Measurements from ENCODE around the gene AK2.

AK2 gene

DNA sequence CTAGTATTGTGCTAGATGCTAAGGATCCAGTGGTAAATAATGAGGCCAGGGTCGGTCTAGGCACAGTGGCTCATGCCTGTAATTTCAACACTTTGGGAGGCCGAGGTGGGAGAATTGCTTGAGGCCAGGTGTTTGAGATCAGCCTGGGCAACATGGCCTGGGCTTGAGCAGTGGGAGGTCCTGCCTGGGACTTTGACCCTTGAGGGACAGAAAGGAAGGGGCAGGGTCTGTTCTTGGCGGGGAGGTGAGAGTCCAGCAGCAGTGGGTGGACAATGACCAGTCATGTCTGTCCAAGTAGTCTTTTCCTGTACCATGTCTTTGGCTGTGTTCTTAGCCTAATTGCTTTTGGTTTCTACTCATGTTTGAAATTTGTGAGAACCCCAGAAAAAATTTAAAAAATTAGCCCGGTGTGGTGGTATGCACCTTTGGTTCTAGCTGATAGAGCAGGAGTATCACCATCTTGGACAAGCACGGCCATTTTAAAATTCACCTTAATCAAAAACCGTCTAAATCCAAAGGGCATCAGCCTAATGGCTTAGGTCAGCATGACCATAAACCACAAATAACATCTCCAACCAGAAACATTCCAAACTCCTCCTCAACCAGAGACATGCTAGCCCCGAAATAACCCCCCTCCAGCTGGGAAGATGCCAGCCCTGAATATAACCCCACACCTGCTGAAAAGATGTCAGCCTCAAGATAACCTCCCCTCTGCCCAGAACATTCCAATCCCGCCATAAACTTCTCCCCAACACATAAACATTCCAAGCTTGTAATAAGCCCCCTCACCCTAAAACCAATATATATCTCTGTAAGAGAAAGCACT lies 6.8 kb upstream of the AK2 start:
- no peak for DNase-seq
- Histone ChIP-seq H3K4me2 (ENCODE audit: low read depth, low read length) (no peak overlapping the region), H3K36me3 (replicated peaks; ENCODE audit: insufficient read depth, low read length) (no peaks in the 10 kb centered on the region), H4K20me1 (ENCODE audit: insufficient read depth, low read length) (no peaks in the 10 kb centered on the region), H3K27ac (ENCODE audit: low read length) (no peak overlapping the region), H3K27me3 (replicated peaks; ENCODE audit: insufficient read depth, low read length) (no peaks in the 10 kb centered on the region), H2AFZ (ENCODE audit: low read length) (no peak overlapping the region), H3K79me2 (ENCODE audit: low read length) (no peaks in the 10 kb centered on the region), H3K9me2 (replicated peaks; ENCODE audit: insufficient read depth, low read length) (no peaks in the 10 kb centered on the region), H3K4me3 (ENCODE audit: low read length) (no peak overlapping the region), H3K9me3 (replicated peaks; ENCODE audit: insufficient read depth, low read length) (no peaks in the 10 kb centered on the region), H3K4me1 (ENCODE audit: low read length) (no peaks in the 10 kb centered on the region), H3F3A (ENCODE audit: insufficient read depth, low read length) (no peaks in the 10 kb centered on the region), H3K9ac (ENCODE audit: low read length) (no peak overlapping the region)
- TF ChIP-seq EZH2phosphoT487 (IDR thresholded peaks at IDR 0.05; ENCODE audit: low read length) = no peak
- TF ChIP-seq CTCF (IDR thresholded peaks at IDR 0.05; ENCODE audit: low read length) = no peak
- TF ChIP-seq EZH2 (optimal IDR thresholded peaks at IDR 0.05; ENCODE audit: low read depth, low read length) = no peak

GRCh38 chr1:33042831-33043230 lies 6.1 kb upstream of the AK2 start:
- TF ChIP-seq CTCF (IDR thresholded peaks at IDR 0.05; ENCODE audit: low read length) (no peak), EZH2 (optimal IDR thresholded peaks at IDR 0.05; ENCODE audit: low read depth, low read length) (no peak), EZH2phosphoT487 (IDR thresholded peaks at IDR 0.05; ENCODE audit: low read length) (no peak)
- Histone ChIP-seq H3K4me3 (ENCODE audit: low read length) (no peak overlapping the region), H3K4me1 (ENCODE audit: low read length) (no peaks in the 10 kb centered on the region), H3K9ac (ENCODE audit: low read length) (no peak overlapping the region), H3K79me2 (ENCODE audit: low read length) (no peaks in the 10 kb centered on the region), H3K9me3 (replicated peaks; ENCODE audit: insufficient read depth, low read length) (no peaks in the 10 kb centered on the region), H3K4me2 (ENCODE audit: low read depth, low read length) (no peak overlapping the region), H3F3A (ENCODE audit: insufficient read depth, low read length) (no peaks in the 10 kb centered on the region), H4K20me1 (ENCODE audit: insufficient read depth, low read length) (no peaks in the 10 kb centered on the region), H3K36me3 (replicated peaks; ENCODE audit: insufficient read depth, low read length) (no peaks in the 10 kb centered on the region), H3K27me3 (replicated peaks; ENCODE audit: insufficient read depth, low read length) (no peaks in the 10 kb centered on the region), H3K27ac (ENCODE audit: low read length) (no peak overlapping the region), H3K9me2 (replicated peaks; ENCODE audit: insufficient read depth, low read length) (no peaks in the 10 kb centered on the region), H2AFZ (ENCODE audit: low read length) (no peak overlapping the region)
- no peak for DNase-seq

DNA sequence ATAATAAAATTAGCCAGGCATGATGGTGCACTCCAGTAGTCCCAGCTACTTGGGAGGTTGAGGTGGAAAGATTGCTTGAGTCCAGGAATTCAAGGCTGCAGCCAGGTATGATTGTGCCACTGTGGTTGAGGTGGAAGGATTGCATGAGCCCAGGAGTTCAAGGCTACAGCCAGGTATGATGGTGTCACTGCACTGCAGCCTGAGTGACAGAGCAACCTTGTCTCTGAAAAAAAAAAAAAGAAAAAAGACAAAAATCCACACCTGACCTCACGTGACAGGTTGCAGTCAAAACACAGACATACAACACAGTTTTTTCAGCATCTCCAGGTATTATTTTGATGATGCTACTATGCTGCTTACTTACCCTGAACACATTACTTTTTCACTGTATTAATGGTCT lies 4.3 kb upstream of the AK2 start:
- no peaks in the 10 kb centered on the region for H3K36me3 ChIP-seq (replicated peaks; ENCODE audit: insufficient read depth, low read length)
- H3K9me3 ChIP-seq (replicated peaks; ENCODE audit: insufficient read depth, low read length) = no peaks in the 10 kb centered on the region
- H3K9ac ChIP-seq (ENCODE audit: low read length) = no peak overlapping the region
- TF ChIP-seq EZH2phosphoT487 (IDR thresholded peaks at IDR 0.05; ENCODE audit: low read length) (no peak), CTCF (IDR thresholded peaks at IDR 0.05; ENCODE audit: low read length) (no peak), EZH2 (optimal IDR thresholded peaks at IDR 0.05; ENCODE audit: low read depth, low read length) (no peak)
- DNase-seq = no peak
- no peak overlapping the region for H3K27ac ChIP-seq (ENCODE audit: low read length)
- peaks cover 7% of the 10 kb centered on the region for H3K79me2 ChIP-seq (ENCODE audit: low read length)
- H3K4me2 ChIP-seq (ENCODE audit: low read depth, low read length) = no peak overlapping the region
- no peaks in the 10 kb centered on the region for H3K27me3 ChIP-seq (replicated peaks; ENCODE audit: insufficient read depth, low read length)
- H3F3A ChIP-seq (ENCODE audit: insufficient read depth, low read length) = no peaks in the 10 kb centered on the region
- H4K20me1 ChIP-seq (ENCODE audit: insufficient read depth, low read length) = no peaks in the 10 kb centered on the region
- H3K4me1 ChIP-seq (ENCODE audit: low read length) = peaks cover 4% of the 10 kb centered on the region; the same call in 1 of the 2 replicates
- no peaks in the 10 kb centered on the region for H3K9me2 ChIP-seq (replicated peaks; ENCODE audit: insufficient read depth, low read length)
- no peak overlapping the region for H2AFZ ChIP-seq (ENCODE audit: low read length)
- H3K4me3 ChIP-seq (ENCODE audit: low read length) = no peak overlapping the region

Measured in MM.1S (cell line).